NCI-H2029 treated with DMSO at 0.1 percent for 48 hours (cell line): ENCODE results near the gene FRAT2.

Experiments used
- DNase-seq: peaks from one replicate; lab custom pipeline; 2025; lab: John Stamatoyannopoulos, UW

Gene FRAT2

GRCh38 chr10:97323501-97323900 lies 11.0 kb downstream of the FRAT2 start:
- no peak for DNase-seq

GRCh38 chr10:97321804-97322190 lies 12.7 kb downstream of the FRAT2 start:
- peak; percentile 51 for DNase-seq

GRCh38 chr10:97321032-97321803 lies 13.3 kb downstream of the FRAT2 start:
- peak; percentile 50 for DNase-seq

GRCh38 chr10:97320480-97321031 lies 14.0 kb downstream of the FRAT2 start:
- no peak for DNase-seq

- no peak for DNase-seq
These were observed 14.7 kb downstream of the FRAT2 start for GRCh38 chr10:97319671-97320479.

- peak; percentile 29 for DNase-seq
These were observed 15.5 kb downstream of the FRAT2 start, which contains the start of gene FRAT1 for GRCh38 chr10:97318772-97319651. FRAT1 (plus strand) TSS chr10:97319271; CDS start chr10:97319454, 183 bp downstream.

- no peak for DNase-seq
These were observed 19.9 kb downstream of the FRAT2 start for GRCh38 chr10:97314671-97315070.

GRCh38 chr10:97312897-97313296 lies 21.6 kb downstream of the FRAT2 start:
- no peak for DNase-seq

- DNase-seq: no peak
These were observed 23.4 kb downstream of the FRAT2 start for GRCh38 chr10:97311111-97311626.

GRCh38 chr10:97307866-97308780 lies 26.4 kb downstream of the FRAT2 start:
- DNase-seq: no peak

- no peak for DNase-seq
These were observed 27.1 kb downstream of the FRAT2 start for GRCh38 chr10:97307441-97307840.

- DNase-seq: no peak
These were observed 32.3 kb downstream of the FRAT2 start for GRCh38 chr10:97302088-97302791.

- no peak for DNase-seq
These were observed 33.5 kb downstream of the FRAT2 start for GRCh38 chr10:97300980-97301379.

- no peak for DNase-seq
These were observed 36.3 kb downstream of the FRAT2 start for GRCh38 chr10:97298223-97298571.

GRCh38 chr10:97297556-97298222 lies 36.8 kb downstream of the FRAT2 start:
- DNase-seq: no peak

GRCh38 chr10:97292862-97293198 lies 41.7 kb downstream of the FRAT2 start:
- DNase-seq: no peak

GRCh38 chr10:97292097-97292861 lies 42.2 kb downstream of the FRAT2 start, which contains the start of gene ARHGAP19:
ARHGAP19 (minus strand) TSS chr10:97292637; CDS start chr10:97292627, 10 bp downstream.
- DNase-seq: peak; percentile 78

- DNase-seq: no peak
These were observed 43.0 kb downstream of the FRAT2 start for GRCh38 chr10:97291357-97292096.
